ENCODE measurements around the gene UBA7.
"Not testable (repeated sequence)": the region's sequence is repeated elsewhere in the genome, so short reads cannot be mapped to it uniquely, and the experiment has no call there.

UBA7 gene

GRCh38 chr3:49790626-49791411 lies 22.9 kb downstream of the UBA7 start:
- H3K4me3 ChIP-seq (ENCODE audit: low read length): no peak overlapping the region
- TF ChIP-seq CTCF (conservative IDR thresholded peaks at IDR 0.05; ENCODE audit: low read length): no peak
- DNase-seq (ENCODE audit: low read depth): no peak

GRCh38 chr3:49788056-49788455 lies 25.7 kb downstream of the UBA7 start:
- H3K4me3 ChIP-seq (ENCODE audit: low read length): no peak overlapping the region
- DNase-seq (ENCODE audit: low read depth): no peak
- TF ChIP-seq CTCF (conservative IDR thresholded peaks at IDR 0.05; ENCODE audit: low read length): no peak

GRCh38 chr3:49787536-49787935 lies 26.2 kb downstream of the UBA7 start:
- H3K4me3 ChIP-seq (ENCODE audit: low read length): no peak overlapping the region
- no peak for DNase-seq (ENCODE audit: low read depth)
- no peak for TF ChIP-seq CTCF (conservative IDR thresholded peaks at IDR 0.05; ENCODE audit: low read length)

- no peak for TF ChIP-seq CTCF (conservative IDR thresholded peaks at IDR 0.05; ENCODE audit: low read length)
- no peak for DNase-seq (ENCODE audit: low read depth)
- H3K4me3 ChIP-seq (ENCODE audit: low read length): peak overlapping the region; percentile 62
Measured at GRCh38 chr3:49787182-49787464, 26.6 kb downstream of the UBA7 start.

GRCh38 chr3:49786357-49787181 lies 27.2 kb downstream of the UBA7 start, which contains the start of gene IP6K1:
IP6K1 (minus strand) TSS chr3:49786542; CDS start chr3:49748040, 38,502 bp downstream.
- no peak for TF ChIP-seq CTCF (conservative IDR thresholded peaks at IDR 0.05; ENCODE audit: low read length)
- peak; percentile 100 for DNase-seq (ENCODE audit: low read depth)

GRCh38 chr3:49785565-49786356 lies 28.0 kb downstream of the UBA7 start:
- H3K4me3 ChIP-seq (ENCODE audit: low read length): peak overlapping the region; percentile 88
- no peak for TF ChIP-seq CTCF (conservative IDR thresholded peaks at IDR 0.05; ENCODE audit: low read length)
- DNase-seq (ENCODE audit: low read depth): peak; percentile 23

More at GRCh38 chr3:49786357-49787181, 27.2 kb downstream of the UBA7 start, which contains the start of gene IP6K1:
- peak within 1 kb of the TSS; percentile 88 for H3K4me3 ChIP-seq (ENCODE audit: low read length)

GRCh38 chr3:49782277-49782676 lies 31.5 kb downstream of the UBA7 start:
- not testable (repeated sequence) for H3K4me3 ChIP-seq (ENCODE audit: low read length); DNase-seq (ENCODE audit: low read depth)

Measured in AG10803 (cell line).